GM06990 (cell line): ENCODE data around the gene LRRC4B.
"Not testable (repeated sequence)": the region's sequence is repeated elsewhere in the genome, so short reads cannot be mapped to it uniquely, and the experiment has no call there.

Source experiments
- DNase-seq: peaks from one replicate; pipeline ENCODE4 v3.0.0-alpha.2; 2011; ENCODE audit not compliant: insufficient read length; ENCODE audit errors: extremely low read depth
- H3K27me3 ChIP-seq: replicated peaks from 2 replicates; pipeline ENCODE4 v1.6.0; 2011; ENCODE audit warnings: low read length; ENCODE audit not compliant: control insufficient read depth, insufficient read depth
- H3K36me3 ChIP-seq: 2 replicates; pipeline ENCODE4 v1.5.1; 2011; ENCODE audit warnings: low read length; ENCODE audit not compliant: control insufficient read depth, insufficient read depth
- H3K4me3 ChIP-seq: replicated peaks from 2 replicates; pipeline ENCODE4 v1.5.1; 2011; ENCODE audit warnings: low read depth, mild to moderate bottlenecking, control low read depth, low read length
- TF ChIP-seq, protein P1 (sequence below): IDR thresholded peaks from 2 replicates; pipeline ENCODE4 v1.5.1; 2011; ENCODE audit warnings: low read length, control low read depth, mild to moderate bottlenecking, inconsistent platforms; ENCODE audit not compliant: insufficient read depth, poor library complexity, severe bottlenecking

LRRC4B gene

DNA sequence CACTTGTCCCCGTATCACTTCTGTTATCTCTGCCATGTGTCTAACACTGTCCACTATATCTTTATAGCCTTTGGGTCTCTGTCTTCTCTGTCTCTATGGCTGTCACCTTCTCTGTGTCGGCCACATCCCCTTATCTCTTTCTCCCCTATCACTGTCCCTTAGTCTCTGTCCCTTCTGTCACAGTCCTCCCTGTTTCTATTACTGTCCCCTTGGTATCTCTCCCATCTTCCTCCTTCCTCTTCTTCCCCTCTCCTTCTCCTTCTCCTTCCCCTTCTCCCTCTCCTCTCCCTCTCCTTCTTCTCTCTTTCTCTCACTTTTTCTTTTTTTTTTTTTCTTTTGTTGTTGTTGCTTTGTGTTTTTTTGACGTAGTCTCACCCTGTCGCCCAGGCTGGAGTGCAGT is 34.7 kb upstream of the LRRC4B start:
- no peak for DNase-seq
- Histone ChIP-seq H3K4me3 (no peak overlapping the region), H3K27me3 (no peaks in the 10 kb centered on the region), H3K36me3 (no peaks in the 10 kb centered on the region)
- TF ChIP-seq, protein P1, sequence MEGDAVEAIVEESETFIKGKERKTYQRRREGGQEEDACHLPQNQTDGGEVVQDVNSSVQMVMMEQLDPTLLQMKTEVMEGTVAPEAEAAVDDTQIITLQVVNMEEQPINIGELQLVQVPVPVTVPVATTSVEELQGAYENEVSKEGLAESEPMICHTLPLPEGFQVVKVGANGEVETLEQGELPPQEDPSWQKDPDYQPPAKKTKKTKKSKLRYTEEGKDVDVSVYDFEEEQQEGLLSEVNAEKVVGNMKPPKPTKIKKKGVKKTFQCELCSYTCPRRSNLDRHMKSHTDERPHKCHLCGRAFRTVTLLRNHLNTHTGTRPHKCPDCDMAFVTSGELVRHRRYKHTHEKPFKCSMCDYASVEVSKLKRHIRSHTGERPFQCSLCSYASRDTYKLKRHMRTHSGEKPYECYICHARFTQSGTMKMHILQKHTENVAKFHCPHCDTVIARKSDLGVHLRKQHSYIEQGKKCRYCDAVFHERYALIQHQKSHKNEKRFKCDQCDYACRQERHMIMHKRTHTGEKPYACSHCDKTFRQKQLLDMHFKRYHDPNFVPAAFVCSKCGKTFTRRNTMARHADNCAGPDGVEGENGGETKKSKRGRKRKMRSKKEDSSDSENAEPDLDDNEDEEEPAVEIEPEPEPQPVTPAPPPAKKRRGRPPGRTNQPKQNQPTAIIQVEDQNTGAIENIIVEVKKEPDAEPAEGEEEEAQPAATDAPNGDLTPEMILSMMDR = no peak

DNA sequence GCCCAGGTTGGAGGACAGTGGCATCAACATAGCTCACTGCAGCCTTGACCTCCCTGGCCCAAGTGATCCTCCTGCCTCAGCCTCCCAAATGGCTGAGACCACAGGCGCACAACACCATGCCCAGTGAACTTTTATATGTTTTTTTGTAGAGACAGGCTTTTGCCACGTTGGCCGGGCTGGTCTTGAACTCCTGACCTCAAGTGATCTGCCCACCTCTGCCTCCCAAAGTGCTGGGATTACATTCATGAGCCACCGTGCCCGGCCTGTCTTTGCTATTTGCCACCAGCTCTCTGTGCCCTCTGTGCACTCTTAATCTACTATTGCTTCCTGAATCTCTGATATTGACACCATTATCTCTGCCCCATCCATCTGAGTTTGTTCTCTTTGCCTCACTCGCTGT is 34.3 kb upstream of the LRRC4B start:
- TF ChIP-seq, protein P1 = no peak
- Histone ChIP-seq H3K4me3 (no peak overlapping the region), H3K27me3 (no peaks in the 10 kb centered on the region), H3K36me3 (no peaks in the 10 kb centered on the region)
- no peak for DNase-seq

DNA sequence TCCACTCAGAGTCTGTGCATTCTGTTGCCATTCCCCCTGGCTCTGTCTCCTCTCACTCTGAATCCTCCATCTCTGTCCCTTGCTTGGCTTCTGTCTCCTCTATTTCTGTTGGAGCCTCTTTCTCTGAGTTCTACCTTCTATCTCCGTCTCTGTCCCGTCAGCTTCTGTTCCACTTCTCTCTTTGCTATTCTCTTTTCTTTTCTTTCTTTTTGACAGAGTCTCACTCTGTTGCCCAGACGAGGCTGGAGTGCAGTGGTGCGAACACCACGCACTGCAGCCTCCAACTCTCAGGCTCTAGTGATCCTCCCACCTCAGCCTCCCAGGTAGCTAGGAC is 33.8 kb upstream of the LRRC4B start:
- DNase-seq = no peak
- TF ChIP-seq, protein P1 = no peak
- Histone ChIP-seq H3K27me3 (no peaks in the 10 kb centered on the region), H3K36me3 (no peaks in the 10 kb centered on the region), H3K4me3 (no peak overlapping the region)

DNA sequence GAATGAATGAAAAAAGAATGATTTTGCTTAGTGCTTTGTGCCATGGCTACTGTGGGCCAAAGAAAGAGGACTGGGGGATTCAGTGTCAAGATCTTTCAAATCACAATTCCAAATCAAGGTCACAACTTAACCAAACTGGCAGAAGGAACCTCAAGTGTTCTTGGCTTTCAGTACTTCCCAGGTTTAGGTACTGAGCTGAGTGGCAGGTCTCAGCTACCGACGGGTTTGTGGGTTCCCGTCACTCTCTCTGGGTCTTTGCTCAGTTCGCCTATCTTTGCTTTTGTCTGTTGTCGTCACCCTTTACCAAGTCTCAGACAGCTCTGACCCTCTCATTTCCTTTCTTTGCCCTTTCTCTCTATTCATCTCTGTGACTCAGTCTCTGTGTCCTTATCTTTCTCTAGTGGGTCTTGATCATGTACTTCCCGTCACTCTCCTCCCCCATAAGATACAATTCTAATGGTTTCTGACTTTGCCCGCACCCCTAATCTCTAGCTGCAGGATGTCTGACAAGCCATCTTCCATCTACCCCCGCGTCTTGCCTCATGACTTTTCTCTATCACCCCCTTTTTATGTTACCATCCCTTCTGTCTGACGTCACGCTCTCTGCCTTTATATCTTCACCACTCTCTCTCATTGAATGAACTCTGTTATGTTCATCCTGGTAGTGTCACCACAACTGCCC is 33.3 kb upstream of the LRRC4B start:
- TF ChIP-seq, protein P1 = no peak

DNA sequence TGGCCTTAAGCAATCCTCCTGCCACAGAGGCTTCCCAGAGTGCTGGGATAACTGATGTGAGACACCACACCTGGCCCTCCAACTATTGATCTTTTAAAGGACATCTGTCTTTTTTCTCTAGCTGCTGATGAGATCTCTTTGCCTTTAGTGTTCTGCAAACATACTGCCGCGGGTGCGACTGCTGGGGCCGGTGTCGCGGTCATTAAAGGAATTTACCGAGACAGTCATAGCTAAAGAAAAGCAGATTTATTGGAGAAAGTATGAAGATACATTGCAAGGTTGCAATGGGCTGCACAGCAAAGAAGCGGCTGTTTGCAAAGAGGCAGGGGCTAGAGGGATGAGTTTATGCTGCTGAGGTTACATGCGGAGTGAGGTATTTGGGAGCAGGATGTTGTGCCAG is 31.2 kb upstream of the LRRC4B start:
- Histone ChIP-seq H3K4me3 (no peak overlapping the region), H3K27me3 (no peaks in the 10 kb centered on the region), H3K36me3 (no peaks in the 10 kb centered on the region)
- no peak for DNase-seq
- TF ChIP-seq, protein P1 = no peak

More for the DNA sequence above, 33.3 kb upstream of the LRRC4B start:
- H3K27me3 ChIP-seq = no peaks in the 10 kb centered on the region
- H3K36me3 ChIP-seq = no peaks in the 10 kb centered on the region
- DNase-seq = no peak
- no peak overlapping the region for H3K4me3 ChIP-seq

DNA sequence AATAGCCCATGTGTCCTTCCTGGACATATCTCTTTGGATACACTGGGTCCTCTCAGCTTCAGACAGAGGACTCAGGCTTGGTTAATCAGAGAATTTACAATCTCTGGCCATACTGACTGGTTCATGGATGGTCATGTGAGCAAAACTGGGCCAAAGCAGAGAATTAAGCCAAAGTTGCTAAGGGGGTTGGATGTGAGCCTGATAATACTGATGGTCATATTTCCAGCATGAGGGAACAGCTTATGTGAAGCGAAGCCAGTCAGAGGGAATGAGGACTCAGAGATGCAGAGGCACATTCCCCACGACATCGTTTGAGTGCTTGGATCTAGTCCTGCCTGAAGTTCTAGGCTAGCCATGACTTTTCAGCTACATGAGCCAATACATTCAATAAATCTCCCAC is 22.0 kb upstream of the LRRC4B start:
- DNase-seq = no peak
- H3K36me3 ChIP-seq = no peaks in the 10 kb centered on the region
- no peak overlapping the region for H3K4me3 ChIP-seq
- no peaks in the 10 kb centered on the region for H3K27me3 ChIP-seq
- TF ChIP-seq, protein P1 = no peak

DNA sequence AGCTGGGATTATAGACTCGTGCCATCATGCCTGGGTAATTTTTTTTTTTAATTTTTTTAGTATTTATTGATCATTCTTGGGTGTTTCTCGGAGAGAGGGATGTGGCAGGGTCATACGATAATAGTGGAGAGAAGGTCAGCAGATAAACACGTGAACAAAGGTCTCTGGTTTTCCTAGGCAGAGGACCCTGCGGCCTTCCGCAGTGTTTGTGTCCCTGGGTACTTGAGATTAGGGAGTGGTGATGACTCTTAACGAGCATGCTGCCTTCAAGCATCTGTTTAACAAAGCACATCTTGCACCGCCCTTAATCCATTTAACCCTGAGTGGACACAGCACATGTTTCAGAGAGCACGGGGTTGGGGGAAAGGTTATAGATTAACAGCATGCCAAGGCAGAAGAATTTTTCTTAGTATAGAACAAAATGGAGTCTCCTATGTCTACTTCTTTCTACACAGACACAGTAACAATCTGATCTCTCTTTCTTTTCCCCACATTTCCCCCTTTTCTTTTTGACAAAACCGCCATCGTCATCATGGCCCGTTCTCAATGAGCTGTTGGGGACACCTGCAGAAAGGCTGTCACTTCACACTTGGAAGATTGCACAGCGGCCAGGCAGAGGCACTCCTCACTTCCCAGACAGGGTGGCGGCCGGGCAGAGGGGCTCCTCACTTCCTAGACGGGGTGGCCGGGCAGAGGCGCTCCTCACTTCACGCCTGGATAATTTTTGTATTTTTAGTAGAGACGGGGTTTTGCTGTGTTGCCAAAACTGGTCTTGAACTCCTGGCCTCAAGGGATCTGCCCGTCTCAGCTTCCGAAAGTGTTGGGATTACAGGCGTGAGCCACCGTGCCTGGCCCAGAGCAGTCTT is 13.8 kb upstream of the LRRC4B start:
- H3K36me3 ChIP-seq, DNase-seq, H3K27me3 ChIP-seq, H3K4me3 ChIP-seq: not testable (repeated sequence)
